Smooth muscle cell (in vitro differentiated cells): ENCODE measurements around the gene TLR8. TPM values are rescaled to one million over a fixed set of nuclear protein-coding genes. Genes with fewer than 3 reads are reported as not detected.

Experiments used
- DNase-seq: peaks from one replicate; lab custom pipeline; 2025; ENCODE audit not compliant: unreplicated experiment; lab: John Stamatoyannopoulos, UW
- H2AFZ ChIP-seq: fragments of 200-600 bp; sonication (generic); 2 replicates; pipeline ENCODE4 v1.6.0; 2016; ENCODE audit warnings: antibody characterized with exemption, low read depth, mild to moderate bottlenecking
- H3F3A ChIP-seq: fragments of 200-600 bp; sonication (generic); 2 replicates; pipeline ENCODE4 v1.6.0; 2017; ENCODE audit warnings: antibody characterized with exemption, low read depth
- H3K27ac ChIP-seq: fragments of 200-600 bp; sonication (generic); 2 replicates; pipeline ENCODE4 v1.5.1; 2016; ENCODE audit warnings: low read depth, mild to moderate bottlenecking
- H3K27me3 ChIP-seq: fragments of 200-600 bp; sonication (generic); 2 replicates; pipeline ENCODE4 v1.6.1; 2016; ENCODE audit warnings: low read depth, mild to moderate bottlenecking
- H3K36me3 ChIP-seq: fragments of 200-600 bp; sonication (generic); 2 replicates; pipeline ENCODE4 v1.5.1; 2016; ENCODE audit warnings: low read depth
- H3K4me1 ChIP-seq: fragments of 200-600 bp; sonication (generic); 2 replicates; pipeline ENCODE4 v1.5.1; 2016; ENCODE audit warnings: low read depth
- H3K4me2 ChIP-seq: fragments of 200-600 bp; sonication (generic); 2 replicates; pipeline ENCODE4 v1.6.0; 2016; ENCODE audit warnings: mild to moderate bottlenecking
- H3K4me3 ChIP-seq: fragments of 200-600 bp; sonication (generic); 2 replicates; pipeline ENCODE4 v1.5.1; 2016; ENCODE audit warnings: mild to moderate bottlenecking
- H3K79me2 ChIP-seq: fragments of 200-600 bp; sonication (generic); 2 replicates; pipeline ENCODE4 v1.6.0; 2016; ENCODE audit warnings: low read depth, mild to moderate bottlenecking
- H3K9ac ChIP-seq: fragments of 200-600 bp; sonication (generic); 2 replicates; pipeline ENCODE4 v1.6.0; 2016; ENCODE audit warnings: low read depth
- H3K9me3 ChIP-seq: fragments of 200-600 bp; sonication (generic); replicated peaks from 2 replicates; pipeline ENCODE4 v1.5.1; 2016; ENCODE audit warnings: low read depth
- H4K20me1 ChIP-seq: fragments of 200-600 bp; sonication (generic); 2 replicates; pipeline ENCODE4 v1.6.0; 2016; ENCODE audit warnings: low read depth
- CTCF ChIP-seq: fragments of 200-600 bp; sonication (generic); IDR thresholded peaks from 2 replicates; pipeline ENCODE4 v1.5.1; 2017; ENCODE audit warnings: borderline replicate concordance, mild to moderate bottlenecking, antibody characterized with exemption; ENCODE audit not compliant: insufficient read depth, poor library complexity, severe bottlenecking
- WGBS: methylation state at CpG from one replicate; pipeline ENCODE4 v1.1.7; 2016; ENCODE audit warnings: low lambda C conversion rate; 5-methylcytosine and 5-hydroxymethylcytosine counted together
- polyA plus RNA-seq: library from polyadenylated mRNA; unstranded; fragments of >200 nt; fragmentation: Nextera tagmentation; extraction: Ambion mirVana; gene quantifications from 2 replicates; pipeline ENCODE4 v1.2.1, GENCODE V29; 2016
- total RNA-seq: library from RNA; depleted of rRNA; stranded (reverse); fragments of >200 nt; gene quantifications from 2 replicates; pipeline ENCODE4 v1.2.3, GENCODE V29; 2014

TLR8 gene
- total and polyA plus RNA-seq, 2 experiments from 2014 or later = not detected

DNA sequence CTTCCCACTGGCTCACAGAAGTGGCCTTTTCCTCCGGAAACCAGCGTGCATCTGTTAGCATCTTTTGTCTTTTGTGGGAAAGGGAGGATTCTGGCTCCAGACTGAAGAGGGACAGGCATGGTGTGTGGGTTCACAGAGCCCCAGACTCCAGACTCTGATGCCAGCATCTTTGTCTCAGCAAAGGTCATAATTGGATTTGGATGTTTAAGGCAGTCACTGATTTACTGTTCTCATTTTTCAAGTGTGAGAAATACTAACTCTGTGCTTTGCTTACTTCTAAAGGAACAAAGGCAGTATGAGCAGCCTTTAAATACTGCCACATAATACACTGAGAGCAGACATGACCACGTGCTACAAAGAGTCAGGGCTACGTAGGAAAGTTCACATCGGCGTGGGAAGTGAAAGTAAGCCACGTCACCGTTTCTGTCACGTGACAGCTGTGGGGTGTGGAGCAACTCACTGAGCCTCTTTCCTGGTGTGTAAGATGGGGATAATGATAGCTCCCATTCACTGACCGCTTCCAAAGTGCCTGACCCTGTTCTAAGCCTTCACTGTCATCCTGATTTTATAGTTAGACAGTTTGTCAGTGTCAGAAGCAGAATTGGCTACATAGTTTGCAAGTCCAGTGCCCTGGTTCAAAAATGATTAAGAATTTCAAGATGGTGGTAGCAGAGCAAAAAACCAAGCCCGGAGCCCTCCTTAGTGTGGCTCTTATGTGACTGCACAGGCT lies 43.7 kb downstream of the TLR8 start:
- no peak for TF ChIP-seq CTCF
- WGBS = 16% methylated on average over 11 of the region's 11 CpGs
- H3K27ac ChIP-seq = peak overlapping the region; percentile 98

DNA sequence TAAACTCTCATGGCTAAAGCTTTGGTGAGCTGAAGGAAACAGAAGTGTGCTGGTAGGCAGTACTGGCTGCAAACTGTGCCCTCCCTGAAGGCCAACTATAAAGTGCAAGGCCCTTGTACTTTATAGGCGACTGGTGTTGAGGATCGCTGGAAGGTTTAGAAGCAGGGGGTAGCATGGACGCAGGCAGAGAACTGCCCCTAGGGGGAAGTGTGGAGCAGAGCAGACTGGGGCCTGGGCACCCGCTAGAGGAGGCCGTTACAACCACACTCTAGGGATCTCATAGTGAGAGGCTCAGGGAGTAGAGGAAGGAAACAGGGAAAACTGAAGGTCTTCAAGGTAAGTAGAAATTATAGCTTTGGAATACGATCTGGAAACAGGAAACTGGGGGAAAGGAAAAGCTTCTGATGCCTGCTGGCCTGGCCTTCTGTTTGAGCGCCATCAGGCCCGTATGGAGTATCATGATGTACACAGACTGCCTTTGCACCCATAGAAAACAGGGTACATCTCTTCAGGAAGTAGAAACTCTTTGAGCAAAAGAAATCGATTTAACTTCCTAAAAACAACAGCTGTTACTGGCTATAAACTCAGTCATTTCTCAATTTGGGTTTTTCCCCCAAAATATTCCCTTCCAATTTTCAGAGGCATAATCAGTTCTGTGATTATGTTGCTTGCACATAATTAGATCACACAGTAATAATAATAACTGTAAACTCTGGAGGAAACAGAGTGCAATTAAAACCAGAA lies 44.6 kb downstream of the TLR8 start:
- no peaks in the 10 kb centered on the region for H3K36me3 ChIP-seq
- peak; percentile 61 for TF ChIP-seq CTCF
- peaks cover 31% of the 10 kb centered on the region for H3K4me1 ChIP-seq
- H3K4me3 ChIP-seq = no peak overlapping the region
- no peaks in the 10 kb centered on the region for H3K9me3 ChIP-seq
- peak overlapping the region; percentile 65 for H3K4me2 ChIP-seq
- H2AFZ ChIP-seq = peak overlapping the region; percentile 71
- no peaks in the 10 kb centered on the region for H4K20me1 ChIP-seq
- WGBS = 46% methylated on average over 9 of the region's 9 CpGs
- H3K9ac ChIP-seq = peak overlapping the region; percentile 69
- peaks cover 32% of the 10 kb centered on the region for H3F3A ChIP-seq
- peak; percentile 6 for DNase-seq
- H3K79me2 ChIP-seq = no peaks in the 10 kb centered on the region
- H3K27me3 ChIP-seq = no peaks in the 10 kb centered on the region
- H3K27ac ChIP-seq = peak overlapping the region; percentile 98

More for the DNA sequence above, 43.7 kb downstream of the TLR8 start:
- peak overlapping the region; percentile 71 for H2AFZ ChIP-seq
- H3K4me1 ChIP-seq = peaks cover 39% of the 10 kb centered on the region
- H3K79me2 ChIP-seq = no peaks in the 10 kb centered on the region
- no peaks in the 10 kb centered on the region for H3K27me3 ChIP-seq
- DNase-seq = peak; percentile 25
- H3F3A ChIP-seq = peaks cover 30% of the 10 kb centered on the region
- H3K36me3 ChIP-seq = no peaks in the 10 kb centered on the region
- H4K20me1 ChIP-seq = no peaks in the 10 kb centered on the region
- H3K4me3 ChIP-seq = no peak overlapping the region
- peak overlapping the region; percentile 87 for H3K9ac ChIP-seq
- peak overlapping the region; percentile 65 for H3K4me2 ChIP-seq
- no peaks in the 10 kb centered on the region for H3K9me3 ChIP-seq

DNA sequence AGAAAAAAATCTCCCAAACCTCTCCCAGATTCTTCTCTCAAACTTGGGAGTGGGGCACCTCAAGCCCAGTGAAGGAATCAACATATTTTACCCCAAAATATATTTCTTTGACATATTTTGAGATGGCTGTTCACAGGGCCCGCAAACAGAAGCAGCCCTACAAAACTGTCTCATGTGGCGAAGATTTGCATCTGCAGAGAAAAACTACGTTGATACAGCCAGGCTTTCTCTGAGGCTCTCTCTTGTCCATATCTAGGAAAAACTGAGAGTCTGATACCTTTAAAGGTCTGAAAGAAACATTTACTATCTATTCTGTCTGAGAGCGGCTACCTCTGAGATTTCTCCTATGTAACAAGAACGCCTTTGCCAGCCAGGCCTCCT lies 45.2 kb downstream of the TLR8 start:
- H3K9me3 ChIP-seq = no peaks in the 10 kb centered on the region
- H3K27me3 ChIP-seq = no peaks in the 10 kb centered on the region
- no peak for TF ChIP-seq CTCF
- H3K9ac ChIP-seq = no peak overlapping the region
- H3K36me3 ChIP-seq = no peaks in the 10 kb centered on the region
- H3K27ac ChIP-seq = peak overlapping the region; percentile 98
- H4K20me1 ChIP-seq = no peaks in the 10 kb centered on the region
- H3K4me2 ChIP-seq = no peak overlapping the region
- no peaks in the 10 kb centered on the region for H3K79me2 ChIP-seq
- peaks cover 35% of the 10 kb centered on the region for H3F3A ChIP-seq
- H3K4me1 ChIP-seq = peaks cover 30% of the 10 kb centered on the region
- DNase-seq = no peak
- 82% methylated on average over 5 of the region's 5 CpGs for WGBS
- peak overlapping the region; percentile 71 for H2AFZ ChIP-seq
- H3K4me3 ChIP-seq = no peak overlapping the region
